GM12878 (cell line): ENCODE measurements around the gene MYO3B. TPM values are rescaled to one million over a fixed set of nuclear protein-coding genes. Genes with fewer than 3 reads are reported as not detected.
A peak's percentile ranks its signal among the peaks of the same experiment; 100 is the strongest.
"Not testable (repeated sequence)": the region's sequence is repeated elsewhere in the genome, so short reads cannot be mapped to it uniquely, and the experiment has no call there.

Experiments used
- ATAC-seq: fragments of 200-7000 bp; cut with Tn5 transposase; 3 replicates; pipeline ENCODE4 v1.9.1; 2020; ENCODE audit warnings: mild to moderate bottlenecking, moderate library complexity
- BruUV-seq: library from RNA; stranded (reverse); fragments of 400-500 nt; replicated peaks from 2 replicates; lab custom pipeline; 2021; lab: Mats Ljungman, UMichigan
- CTCF ChIA-PET: fragments of 300-600 bp; sonication (Branson Sonifier 250); formaldehyde crosslinking; extraction: SDS; loops from one replicate; lab custom pipeline; 2021; ENCODE audit warnings: inconsistent platforms; lab: Yijun Ruan, JAX
- POLR2A ChIA-PET: fragments of 350-600 bp; formaldehyde crosslinking; extraction: SDS; loops from one replicate; lab custom pipeline; 2021; ENCODE audit warnings: inconsistent platforms; lab: Charles Lee
- RAD21 ChIA-PET: fragments of 300-600 bp; sonication (Branson Sonifier 250); formaldehyde crosslinking; loops from one replicate; lab custom pipeline; 2023; ENCODE audit warnings: antibody characterized with exemption; ENCODE audit not compliant: unreplicated experiment; lab: Charles Lee
- SMC1A ChIA-PET: fragments of 300-600 bp; sonication (Branson Sonifier 250); formaldehyde crosslinking; loops from one replicate; lab custom pipeline; 2023; ENCODE audit not compliant: unreplicated experiment, uncharacterized antibody; lab: Charles Lee
- DNase-seq: peaks from one replicate; pipeline ENCODE4 v3.0.0-alpha.2; 2011; ENCODE audit warnings: low read depth, low spot score
- FAIRE-seq: peaks from 3 replicates; lab custom pipeline; 2011; peaks lifted over from hg19 to GRCh38; lab: Jason Lieb, UNC
- H2AFZ ChIP-seq: 2 replicates; pipeline ENCODE4 v1.6.0; 2011; ENCODE audit warnings: low read depth, low read length, control low read depth; ENCODE audit not compliant: control insufficient read depth
- H3K27ac ChIP-seq: 2 replicates; pipeline ENCODE4 v1.5.1; 2011; ENCODE audit warnings: control low read depth; ENCODE audit not compliant: control insufficient read depth, insufficient read depth
- H3K27me3 ChIP-seq, 2 experiments: replicated peaks in 1 of 2; 2 replicates each; pipeline versions ENCODE4 v1.6.0 to v1.6.1; 2011; ENCODE audit warnings: low read length in 1 of 2; ENCODE audit not compliant: control insufficient read depth in 2 of 2, insufficient read depth in 2 of 2
- H3K36me3 ChIP-seq, 2 experiments: 2 replicates each; pipeline ENCODE4 v1.5.1; 2011; ENCODE audit warnings: low read length in 1 of 2; ENCODE audit not compliant: control insufficient read depth in 2 of 2, insufficient read depth in 2 of 2
- H3K4me1 ChIP-seq: 2 replicates; pipeline ENCODE4 v1.6.1; 2011; ENCODE audit warnings: mild to moderate bottlenecking, low read length, moderate library complexity, mixed read lengths; ENCODE audit not compliant: control insufficient read depth, insufficient read depth
- H3K4me2 ChIP-seq: 2 replicates; pipeline ENCODE4 v1.6.0; 2011; ENCODE audit warnings: control low read depth; ENCODE audit not compliant: control insufficient read depth, insufficient read depth
- H3K4me3 ChIP-seq: fragments of 200-600 bp; sonication (generic); 2 replicates; pipeline ENCODE4 v1.5.1; 2016
- H3K79me2 ChIP-seq: 2 replicates; pipeline ENCODE4 v1.6.0; 2011; ENCODE audit warnings: low read length; ENCODE audit not compliant: control insufficient read depth, insufficient read depth
- H3K9ac ChIP-seq: 2 replicates; pipeline ENCODE4 v1.8.0; 2011; ENCODE audit warnings: low read length, control low read depth, mixed read lengths; ENCODE audit not compliant: control insufficient read depth, insufficient read depth
- H3K9me3 ChIP-seq: replicated peaks from 3 replicates; pipeline ENCODE4 v1.5.1; 2011; ENCODE audit warnings: mild to moderate bottlenecking, low read length; ENCODE audit not compliant: control insufficient read depth, insufficient read depth
- H4K20me1 ChIP-seq: 2 replicates; pipeline ENCODE4 v1.6.0; 2011; ENCODE audit not compliant: control insufficient read depth, insufficient read depth
- ELK1 ChIP-seq: IDR thresholded peaks from 2 replicates; pipeline ENCODE4 v1.6.1; 2012; ENCODE audit warnings: low read depth, low read length, improper control_type of control experiment
- SPI1 ChIP-seq: IDR thresholded peaks from 2 replicates; pipeline ENCODE4 v1.6.1; 2011; ENCODE audit warnings: low read depth, mild to moderate bottlenecking, low read length, moderate library complexity, borderline replicate concordance; ENCODE audit not compliant: insufficient read depth
- ZBTB33 ChIP-seq: fragments of 450-650 bp; IDR thresholded peaks from 2 replicates; pipeline ENCODE4 v1.6.1; 2017; ENCODE audit warnings: mild to moderate bottlenecking
- WGBS: methylation state at CpG from one replicate; pipeline ENCODE4 v1.1.6; 2016; ENCODE audit warnings: low lambda C conversion rate; ENCODE audit not compliant: insufficient replicate concordance, insufficient coverage; ENCODE audit errors: missing lambda C conversion rate; 5-methylcytosine and 5-hydroxymethylcytosine counted together
- in situ Hi-C: fragments of 300-500 bp; cut with MboI; formaldehyde crosslinking; loops from 9 replicates; pipeline ENCODE4 v1.14.3; 2018; ENCODE audit warnings: mixed read lengths
- intact Hi-C: fragments of 100-400 bp; cut with micrococcal nuclease; formaldehyde crosslinking; loops from one replicate; pipeline ENCODE4 v1.14.2; 2022; ENCODE audit not compliant: unreplicated experiment
- polyA plus RNA-seq, 11 experiments: library from polyadenylated mRNA; depleted of rRNA in 4 of 11; unstranded in 6 of 11; stranded (reverse) in 5 of 11; fragments of >200 nt; fragmentation: Nextera tagmentation in 4 of 11; fragmentation: Illumina TruSeq in 1 of 11; extraction: Ambion mirVana in 4 of 11; extraction: Trizol in 1 of 11; gene quantifications; 1 replicate in 1 of 11; 2 replicates in 10 of 11; pipeline versions ENCODE4 v1.2.1 to v1.2.3, GENCODE V29; 2011 to 2016; ENCODE audit warnings: inconsistent platforms in 2 of 11, missing spikeins in 2 of 11, low read depth in 1 of 11
- total RNA-seq, 4 experiments: library from RNA; depleted of rRNA in 3 of 4; stranded (reverse); fragments of >200 nt in 3 of 4; fragmentation: Illumina TruSeq in 1 of 4; extraction: Trizol in 1 of 4; gene quantifications; 2 replicates each; pipeline versions ENCODE4 v1.2.1 to v1.2.3, GENCODE V29; 2013 to 2021

The MYO3B gene
- total and polyA plus RNA-seq, 10 of the 15 experiments (the other 5 are each of a cell fraction or from before 2014, with no cell fraction given): 1.1 to 7.1 (median 2.1) TPM

- TF ChIP-seq ZBTB33 (no peak), ELK1 (no peak)
- TF ChIP-seq, all 136 proteins: peak for 0
Observed at GRCh38 chr2:170345607-170346006, 167.7 kb downstream of the MYO3B start (continued).

GRCh38 chr2:170349269-170349668 is 171.3 kb downstream of the MYO3B start:
- H4K20me1 ChIP-seq, H2AFZ ChIP-seq, intact Hi-C loops, BruUV-seq, H3K4me3 ChIP-seq, ATAC-seq, H3K27me3 ChIP-seq, H3K4me1 ChIP-seq, H3K79me2 ChIP-seq, SMC1A ChIA-PET, H3K36me3 ChIP-seq, H3K9me3 ChIP-seq, H3K9ac ChIP-seq, H3K4me2 ChIP-seq, DNase-seq, in situ Hi-C loops, RAD21 ChIA-PET, FAIRE-seq, H3K27ac ChIP-seq: not testable (repeated sequence)
- ChIA-PET CTCF (interaction anchor here (0.7 to 1.7 kb wide), 4 partner anchors 10 to 25 kb away, joined by 3 to 5 read pairs (median 4); no protein-coding TSS in a partner anchor), POLR2A (interaction anchor here (0.6 kb wide), 1 partner anchor 49 kb away, joined by 4 read pairs; no protein-coding TSS in a partner anchor)
- under 1% methylated on average over 5 of the region's 5 CpGs for WGBS
- peak; percentile 58; the same call in 1 of the 2 replicates for TF ChIP-seq SPI1
